ENCODE data around the gene PPFIA4. TPM values are rescaled to one million over a fixed set of nuclear protein-coding genes. Genes with fewer than 3 reads are reported as not detected.
A peak's percentile ranks its signal among the peaks of the same experiment; 100 is the strongest.
"Not testable (repeated sequence)": the region's sequence is repeated elsewhere in the genome, so short reads cannot be mapped to it uniquely, and the experiment has no call there.

The PPFIA4 gene
- total RNA-seq, 1 experiment from 2014 or later = 12.1 TPM

DNA sequence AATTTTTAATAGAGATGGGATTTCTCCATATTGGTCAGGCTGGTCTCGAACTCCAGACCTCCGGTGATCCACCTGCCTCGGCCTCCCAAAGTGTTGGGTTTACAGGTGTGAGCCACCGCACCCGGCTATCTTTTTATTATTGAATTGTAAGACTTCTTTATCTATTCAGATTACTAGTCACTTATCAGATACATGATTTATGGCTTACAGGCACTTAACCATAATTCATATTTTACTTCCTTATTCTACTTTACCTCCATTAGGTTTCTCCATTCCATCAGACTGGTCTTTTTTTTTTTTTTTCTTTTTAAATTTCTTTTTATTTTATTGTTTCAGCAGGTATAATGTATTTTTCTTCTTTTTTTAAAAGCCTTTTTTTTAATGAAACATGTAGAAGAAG is 14.7 kb upstream of the PPFIA4 start:
- no TSS peak for BruUV-seq (replicated peaks)
- intact Hi-C loops (cut with micrococcal nuclease) = no loop called here
- Histone ChIP-seq H4K20me1 (ENCODE audit: low read length) (peaks cover 11% of the 10 kb centered on the region; the same call in 1 of the 2 replicates), H3K9me3 (ENCODE audit: low read length) (no peaks in the 10 kb centered on the region), H3F3A (ENCODE audit: low read length, unreplicated experiment) (no peaks in the 10 kb centered on the region), H3K27ac (ENCODE audit: low read length) (no peak overlapping the region), H3K9me2 (replicated peaks; ENCODE audit: low read length) (no peaks in the 10 kb centered on the region), H3K36me3 (ENCODE audit: low read depth, low read length) (peaks cover 52% of the 10 kb centered on the region), H2AFZ (ENCODE audit: low read length) (no peak overlapping the region), H3K4me3 (ENCODE audit: low read length) (no peak overlapping the region), H3K4me1 (ENCODE audit: insufficient read depth, low read length) (peaks cover 6% of the 10 kb centered on the region), H3K4me2 (ENCODE audit: low read length) (no peak overlapping the region), H3K9ac (ENCODE audit: low read length) (no peak overlapping the region), H3K27me3 (ENCODE audit: low read length) (no peaks in the 10 kb centered on the region), H3K79me2 (ENCODE audit: low read length) (peaks cover 51% of the 10 kb centered on the region)
- TF ChIP-seq, protein P1, sequence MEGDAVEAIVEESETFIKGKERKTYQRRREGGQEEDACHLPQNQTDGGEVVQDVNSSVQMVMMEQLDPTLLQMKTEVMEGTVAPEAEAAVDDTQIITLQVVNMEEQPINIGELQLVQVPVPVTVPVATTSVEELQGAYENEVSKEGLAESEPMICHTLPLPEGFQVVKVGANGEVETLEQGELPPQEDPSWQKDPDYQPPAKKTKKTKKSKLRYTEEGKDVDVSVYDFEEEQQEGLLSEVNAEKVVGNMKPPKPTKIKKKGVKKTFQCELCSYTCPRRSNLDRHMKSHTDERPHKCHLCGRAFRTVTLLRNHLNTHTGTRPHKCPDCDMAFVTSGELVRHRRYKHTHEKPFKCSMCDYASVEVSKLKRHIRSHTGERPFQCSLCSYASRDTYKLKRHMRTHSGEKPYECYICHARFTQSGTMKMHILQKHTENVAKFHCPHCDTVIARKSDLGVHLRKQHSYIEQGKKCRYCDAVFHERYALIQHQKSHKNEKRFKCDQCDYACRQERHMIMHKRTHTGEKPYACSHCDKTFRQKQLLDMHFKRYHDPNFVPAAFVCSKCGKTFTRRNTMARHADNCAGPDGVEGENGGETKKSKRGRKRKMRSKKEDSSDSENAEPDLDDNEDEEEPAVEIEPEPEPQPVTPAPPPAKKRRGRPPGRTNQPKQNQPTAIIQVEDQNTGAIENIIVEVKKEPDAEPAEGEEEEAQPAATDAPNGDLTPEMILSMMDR (conservative IDR thresholded peaks at IDR 0.05; ENCODE audit: low read depth, low read length) = no peak
- no peak for TF ChIP-seq EZH2phosphoT487 (IDR thresholded peaks at IDR 0.05; ENCODE audit: borderline replicate concordance, low read length)
- no peak for DNase-seq
- POLR2A ChIA-PET (ENCODE audit: unreplicated experiment) = no interaction called here
- no peak for ATAC-seq
- CTCF ChIA-PET = no interaction called here

DNA sequence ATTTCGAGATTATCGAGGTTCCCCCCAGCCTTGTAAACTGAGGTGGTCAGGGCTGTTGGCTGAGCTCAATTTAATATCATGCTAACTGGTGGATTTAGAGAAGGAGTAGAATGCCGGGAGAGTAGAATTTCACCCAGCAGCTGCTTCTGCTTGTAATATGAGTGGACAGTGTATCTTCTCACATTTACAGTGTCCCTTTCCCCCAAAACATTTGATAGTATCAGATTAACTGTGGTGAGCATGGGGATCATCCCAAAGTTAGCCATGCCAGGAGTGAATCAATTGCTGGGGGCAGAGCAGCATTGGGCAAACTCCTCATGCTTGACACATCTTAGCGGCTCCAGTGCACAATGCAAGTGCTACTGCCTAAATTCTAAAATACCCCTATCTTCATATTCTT is 9.2 kb upstream of the PPFIA4 start:
- Histone ChIP-seq H3K4me1 (ENCODE audit: insufficient read depth, low read length) (no peaks in the 10 kb centered on the region), H4K20me1 (ENCODE audit: low read length) (no peaks in the 10 kb centered on the region), H3F3A (ENCODE audit: low read length, unreplicated experiment) (no peaks in the 10 kb centered on the region), H3K36me3 (ENCODE audit: low read depth, low read length) (peaks cover 77% of the 10 kb centered on the region), H3K4me3 (ENCODE audit: low read length) (no peak overlapping the region), H3K9me2 (replicated peaks; ENCODE audit: low read length) (no peaks in the 10 kb centered on the region), H2AFZ (ENCODE audit: low read length) (no peak overlapping the region), H3K9me3 (ENCODE audit: low read length) (no peaks in the 10 kb centered on the region), H3K9ac (ENCODE audit: low read length) (no peak overlapping the region), H3K4me2 (ENCODE audit: low read length) (no peak overlapping the region), H3K27ac (ENCODE audit: low read length) (no peak overlapping the region), H3K79me2 (ENCODE audit: low read length) (peaks cover 10% of the 10 kb centered on the region; the same call in 1 of the 2 replicates), H3K27me3 (ENCODE audit: low read length) (no peaks in the 10 kb centered on the region)
- ATAC-seq (no peak), DNase-seq (no peak)
- TF ChIP-seq EZH2 (IDR thresholded peaks at IDR 0.05; ENCODE audit: low read length, unreplicated experiment) (no peak), EZH2phosphoT487 (IDR thresholded peaks at IDR 0.05; ENCODE audit: borderline replicate concordance, low read length) (no peak)
- TF ChIP-seq, protein P1 (conservative IDR thresholded peaks at IDR 0.05; ENCODE audit: low read depth, low read length) = no peak
- BruUV-seq (replicated peaks) = no TSS peak
- CTCF ChIA-PET = no interaction called here
- POLR2A ChIA-PET (ENCODE audit: unreplicated experiment) = no interaction called here
- intact Hi-C loops (cut with micrococcal nuclease) = no loop called here

DNA sequence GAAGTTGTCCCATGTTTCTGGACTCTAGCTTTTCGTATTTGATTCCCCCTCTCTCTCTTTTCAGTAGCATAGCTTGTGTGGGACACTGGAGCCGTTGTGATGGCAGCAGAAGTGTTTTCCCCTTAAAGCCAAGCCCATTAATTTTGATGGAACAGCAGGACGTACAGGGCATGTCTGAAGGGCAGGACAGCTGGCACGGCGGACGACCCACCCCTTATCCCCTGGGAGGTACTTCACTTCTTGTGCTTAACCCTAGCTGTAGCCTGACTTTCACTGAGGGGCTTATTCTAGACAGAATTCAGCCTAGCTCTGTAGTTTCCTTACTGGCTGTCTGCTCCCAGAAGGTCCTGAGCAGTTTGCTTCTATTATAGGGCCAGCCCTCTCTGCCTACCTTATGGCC is 8.6 kb upstream of the PPFIA4 start:
- no peak overlapping the region for H3K4me2 ChIP-seq (ENCODE audit: low read length)
- ChIA-PET POLR2A (ENCODE audit: unreplicated experiment) (no interaction called here), CTCF (no interaction called here)
- H3F3A ChIP-seq (ENCODE audit: low read length, unreplicated experiment) = no peaks in the 10 kb centered on the region
- peaks cover 76% of the 10 kb centered on the region for H3K36me3 ChIP-seq (ENCODE audit: low read depth, low read length)
- H3K9me3 ChIP-seq (ENCODE audit: low read length) = no peaks in the 10 kb centered on the region
- ATAC-seq (no peak), DNase-seq (no peak)
- TF ChIP-seq EZH2phosphoT487 (IDR thresholded peaks at IDR 0.05; ENCODE audit: borderline replicate concordance, low read length) (no peak), EZH2 (IDR thresholded peaks at IDR 0.05; ENCODE audit: low read length, unreplicated experiment) (no peak)
- TF ChIP-seq, protein P1 (conservative IDR thresholded peaks at IDR 0.05; ENCODE audit: low read depth, low read length) = no peak
- no peak overlapping the region for H3K4me3 ChIP-seq (ENCODE audit: low read length)
- H3K9me2 ChIP-seq (replicated peaks; ENCODE audit: low read length) = no peaks in the 10 kb centered on the region
- no TSS peak for BruUV-seq (replicated peaks)
- H3K9ac ChIP-seq (ENCODE audit: low read length) = no peak overlapping the region
- H2AFZ ChIP-seq (ENCODE audit: low read length) = no peak overlapping the region
- H3K27me3 ChIP-seq (ENCODE audit: low read length) = no peaks in the 10 kb centered on the region
- peaks cover 6% of the 10 kb centered on the region; the same call in 1 of the 2 replicates for H3K79me2 ChIP-seq (ENCODE audit: low read length)
- H4K20me1 ChIP-seq (ENCODE audit: low read length) = no peaks in the 10 kb centered on the region
- intact Hi-C loops (cut with micrococcal nuclease) = no loop called here
- H3K27ac ChIP-seq (ENCODE audit: low read length) = no peak overlapping the region
- no peaks in the 10 kb centered on the region for H3K4me1 ChIP-seq (ENCODE audit: insufficient read depth, low read length)

DNA sequence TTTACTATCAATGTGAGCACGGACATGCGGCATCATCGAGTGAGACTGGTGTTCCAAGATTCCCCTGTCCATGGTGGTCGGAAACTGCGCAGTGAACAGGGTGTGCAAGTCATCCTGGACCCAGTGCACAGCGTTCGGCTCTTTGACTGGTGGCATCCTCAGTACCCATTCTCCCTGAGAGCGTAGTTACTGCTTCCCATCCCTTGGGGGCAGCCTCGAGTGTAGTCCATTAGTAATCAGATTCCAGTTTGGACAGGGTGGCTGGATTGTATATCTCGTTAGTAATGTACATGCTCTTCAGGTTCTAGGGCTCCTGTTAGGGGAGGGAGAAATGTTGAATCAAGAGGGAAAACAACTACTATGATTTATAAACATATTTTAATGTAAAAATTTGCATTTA is 3.4 kb upstream of the PPFIA4 start:
- H4K20me1 ChIP-seq (ENCODE audit: low read length); DNase-seq; H3K27me3 ChIP-seq (ENCODE audit: low read length); H3K4me3 ChIP-seq (ENCODE audit: low read length); H3K9ac ChIP-seq (ENCODE audit: low read length); H3K27ac ChIP-seq (ENCODE audit: low read length); H3K9me2 ChIP-seq (replicated peaks; ENCODE audit: low read length); intact Hi-C loops (cut with micrococcal nuclease); H3F3A ChIP-seq (ENCODE audit: low read length, unreplicated experiment); BruUV-seq (replicated peaks); H3K4me2 ChIP-seq (ENCODE audit: low read length); CTCF ChIA-PET; H3K79me2 ChIP-seq (ENCODE audit: low read length); H3K9me3 ChIP-seq (ENCODE audit: low read length); H3K4me1 ChIP-seq (ENCODE audit: insufficient read depth, low read length); H2AFZ ChIP-seq (ENCODE audit: low read length): not testable (repeated sequence)
- H3K36me3 ChIP-seq (ENCODE audit: low read depth, low read length) = peaks cover 50% of the 10 kb centered on the region
- ATAC-seq = peak; percentile 36; the same call in 1 of the 2 replicates
- POLR2A ChIA-PET (ENCODE audit: unreplicated experiment) = interaction anchor here (0.6 kb wide), 1 partner anchor 16 kb away, joined by 4 read pairs; the partner anchor contains the start of gene TMEM183A

Measured in PC-3 (cell line).